GM19023 (cell line): Measurements from ENCODE around the gene COL7A1.
"Not testable (repeated sequence)": the region's sequence is repeated elsewhere in the genome, so short reads cannot be mapped to it uniquely, and the experiment has no call there.

Experiments
- ATAC-seq: cut with Tn5 transposase; IDR thresholded peaks from one replicate; pipeline ENCODE4 v1.9.1; 2021; ENCODE audit warnings: mild to moderate bottlenecking, moderate library complexity; ENCODE audit not compliant: unreplicated experiment

Gene COL7A1

GRCh38 chr3:48548126-48548525 is 47.0 kb downstream of the COL7A1 start:
- ATAC-seq: no peak

- ATAC-seq: no peak
Measured at GRCh38 chr3:48546203-48546829, 48.8 kb downstream of the COL7A1 start.

GRCh38 chr3:48544141-48544540 is 51.0 kb downstream of the COL7A1 start:
- no peak for ATAC-seq

GRCh38 chr3:48543271-48543866 is 51.8 kb downstream of the COL7A1 start:
- ATAC-seq: no peak

- no peak for ATAC-seq
Measured at GRCh38 chr3:48538451-48538850, 56.7 kb downstream of the COL7A1 start.

GRCh38 chr3:48536785-48537184 is 58.3 kb downstream of the COL7A1 start:
- no peak for ATAC-seq

GRCh38 chr3:48536116-48536515 is 59.0 kb downstream of the COL7A1 start:
- no peak for ATAC-seq

- no peak for ATAC-seq
Measured at GRCh38 chr3:48535578-48535977, 59.6 kb downstream of the COL7A1 start.

GRCh38 chr3:48532977-48533337 is 62.2 kb downstream of the COL7A1 start:
- no peak for ATAC-seq

- ATAC-seq: no peak
Measured at GRCh38 chr3:48532271-48532976, 62.7 kb downstream of the COL7A1 start.

GRCh38 chr3:48530701-48531100 is 64.4 kb downstream of the COL7A1 start:
- not testable (repeated sequence) for ATAC-seq

- ATAC-seq: no peak
Measured at GRCh38 chr3:48528754-48529153, 66.4 kb downstream of the COL7A1 start.

- no peak for ATAC-seq
Measured at GRCh38 chr3:48528048-48528447, 67.1 kb downstream of the COL7A1 start.

- ATAC-seq: no peak
Measured at GRCh38 chr3:48524970-48525369, 70.2 kb downstream of the COL7A1 start.

GRCh38 chr3:48521635-48522034 is 73.5 kb downstream of the COL7A1 start:
- no peak for ATAC-seq

GRCh38 chr3:48519277-48519643 is 75.9 kb downstream of the COL7A1 start:
- no peak for ATAC-seq

- ATAC-seq: no peak
Measured at GRCh38 chr3:48518638-48519276, 76.4 kb downstream of the COL7A1 start.

GRCh38 chr3:48518069-48518468 is 77.1 kb downstream of the COL7A1 start:
- ATAC-seq: no peak

- no peak for ATAC-seq
Measured at GRCh38 chr3:48516571-48516970, 78.6 kb downstream of the COL7A1 start.

GRCh38 chr3:48514431-48515227 is 80.5 kb downstream of the COL7A1 start:
- no peak for ATAC-seq
